ENCODE measurements around the gene SV2B. TPM values are rescaled to one million over a fixed set of nuclear protein-coding genes. Genes with fewer than 3 reads are reported as not detected.

The SV2B gene
- total and polyA plus RNA-seq, 2 donors (not counting 3 experiments of a cell fraction or from before 2014, with no cell fraction given) = not detected

DNA sequence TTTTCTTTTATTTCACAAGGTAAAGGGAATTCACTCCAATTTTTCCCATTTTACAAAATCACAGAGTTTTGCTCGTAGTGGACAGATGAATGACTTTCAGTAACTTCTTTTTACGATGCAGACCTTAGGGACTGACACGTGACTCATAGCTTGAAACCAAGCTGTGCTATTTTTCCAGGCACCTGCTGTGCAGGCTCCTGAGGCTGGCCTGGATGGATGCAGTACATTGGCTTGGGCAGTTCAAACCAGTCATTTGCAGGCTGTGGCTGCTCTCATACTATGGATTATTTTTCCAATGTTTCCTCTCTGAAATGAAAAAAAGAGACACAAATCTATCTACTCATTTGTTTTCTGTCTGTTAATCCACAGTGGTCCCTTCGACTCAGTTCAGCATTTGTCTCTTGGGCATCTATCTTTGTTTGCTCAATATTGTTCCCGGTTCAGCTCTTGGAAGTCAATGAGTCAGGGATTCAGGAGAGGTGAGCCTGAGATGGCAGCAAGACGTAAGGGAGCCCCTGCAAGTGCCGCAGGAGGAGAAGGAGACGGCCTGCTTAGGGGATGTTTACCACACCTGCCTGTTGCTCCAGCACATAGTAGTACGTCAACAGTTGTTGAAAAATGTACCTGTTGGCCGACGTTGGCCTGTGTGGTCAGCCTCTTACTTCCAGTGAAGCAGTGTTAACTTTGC lies 92.8 kb downstream of the SV2B start:
- BruUV-seq (replicated peaks) = no TSS peak
- no peaks in the 10 kb centered on the region for H4K20me1 ChIP-seq (replicated peaks; ENCODE audit: control insufficient read depth, extremely low read depth, insufficient read depth, low read length)
- H3K27me3 ChIP-seq (ENCODE audit: control insufficient read depth in 2 of 2, insufficient read depth in 2 of 2, low read length in 2 of 2) = no peaks in the 10 kb centered on the region
- dilution Hi-C loops (cut with MboI; ENCODE audit: extremely low pct_ligation_motif_present, low sequenced_read_pairs) = no loop called here
- H3K27ac ChIP-seq (ENCODE audit: insufficient read depth, low read depth, low read length) = no peak overlapping the region
- H3K4me1 ChIP-seq (ENCODE audit: control insufficient read depth, extremely low read depth, insufficient read depth, low read length) = no peaks in the 10 kb centered on the region
- H3K36me3 ChIP-seq (ENCODE audit: control insufficient read depth in 2 of 2, extremely low read depth in 1 of 2, insufficient read depth in 2 of 2, low read length in 2 of 2) = no peaks in the 10 kb centered on the region
- intact Hi-C loops (cut with micrococcal nuclease) = no loop called here
- TF ChIP-seq MYC (IDR thresholded peaks at IDR 0.05; ENCODE audit: low read depth, low read length) (no peak), GATA2 (IDR thresholded peaks at IDR 0.05; ENCODE audit: insufficient read depth, insufficient read length, low read depth, low read length) (no peak), POLR2A (IDR thresholded peaks at IDR 0.05; ENCODE audit: low read depth, low read length) (no peak), FOS (IDR thresholded peaks at IDR 0.05; ENCODE audit: borderline replicate concordance, insufficient read depth, low read length) (no peak), POLR2AphosphoS5 (IDR thresholded peaks at IDR 0.05; ENCODE audit: insufficient read depth, low read depth, low read length) (no peak), EZH2 (IDR thresholded peaks at IDR 0.05; ENCODE audit: borderline replicate concordance, low read depth, low read length, severe bottlenecking) (no peak), JUN (IDR thresholded peaks at IDR 0.05; ENCODE audit: borderline replicate concordance, insufficient read depth, insufficient read length, low read depth) (no peak)
- TF ChIP-seq, protein P1, sequence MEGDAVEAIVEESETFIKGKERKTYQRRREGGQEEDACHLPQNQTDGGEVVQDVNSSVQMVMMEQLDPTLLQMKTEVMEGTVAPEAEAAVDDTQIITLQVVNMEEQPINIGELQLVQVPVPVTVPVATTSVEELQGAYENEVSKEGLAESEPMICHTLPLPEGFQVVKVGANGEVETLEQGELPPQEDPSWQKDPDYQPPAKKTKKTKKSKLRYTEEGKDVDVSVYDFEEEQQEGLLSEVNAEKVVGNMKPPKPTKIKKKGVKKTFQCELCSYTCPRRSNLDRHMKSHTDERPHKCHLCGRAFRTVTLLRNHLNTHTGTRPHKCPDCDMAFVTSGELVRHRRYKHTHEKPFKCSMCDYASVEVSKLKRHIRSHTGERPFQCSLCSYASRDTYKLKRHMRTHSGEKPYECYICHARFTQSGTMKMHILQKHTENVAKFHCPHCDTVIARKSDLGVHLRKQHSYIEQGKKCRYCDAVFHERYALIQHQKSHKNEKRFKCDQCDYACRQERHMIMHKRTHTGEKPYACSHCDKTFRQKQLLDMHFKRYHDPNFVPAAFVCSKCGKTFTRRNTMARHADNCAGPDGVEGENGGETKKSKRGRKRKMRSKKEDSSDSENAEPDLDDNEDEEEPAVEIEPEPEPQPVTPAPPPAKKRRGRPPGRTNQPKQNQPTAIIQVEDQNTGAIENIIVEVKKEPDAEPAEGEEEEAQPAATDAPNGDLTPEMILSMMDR (IDR thresholded peaks at IDR 0.05; ENCODE audit: extremely low read depth in 1 of 2, insufficient read depth in 1 of 2, low read depth in 1 of 2, low read length in 2 of 2) = no peak
- TF ChIP-seq, protein P2, sequence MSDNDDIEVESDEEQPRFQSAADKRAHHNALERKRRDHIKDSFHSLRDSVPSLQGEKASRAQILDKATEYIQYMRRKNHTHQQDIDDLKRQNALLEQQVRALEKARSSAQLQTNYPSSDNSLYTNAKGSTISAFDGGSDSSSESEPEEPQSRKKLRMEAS (IDR thresholded peaks at IDR 0.05; ENCODE audit: insufficient read depth, insufficient read length) = no peak
- no peak overlapping the region for H2AFZ ChIP-seq (ENCODE audit: low read depth, low read length)
- no peak overlapping the region for H3K4me2 ChIP-seq (ENCODE audit: insufficient read depth, low read length)
- no peaks in the 10 kb centered on the region for H3K9me3 ChIP-seq (replicated peaks; ENCODE audit: control insufficient read depth, insufficient read depth, low read length)
- ChIA-PET CTCF (no interaction called here), POLR2A (no interaction called here)
- H3K9ac ChIP-seq (replicated peaks; ENCODE audit: extremely low read depth, insufficient read depth, low read length) = no peak overlapping the region
- DNase-seq (ENCODE audit: low read depth, low spot score) = no peak
- no peak overlapping the region for H3K4me3 ChIP-seq (replicated peaks in 1 of 3; ENCODE audit: insufficient read depth in 1 of 3, low read depth in 1 of 3, low read length in 3 of 3)
- H3K9me1 ChIP-seq (replicated peaks; ENCODE audit: control insufficient read depth, extremely low read depth, insufficient read depth, low read length) = no peaks in the 10 kb centered on the region
- H3K79me2 ChIP-seq (ENCODE audit: control insufficient read depth, insufficient read depth, low read length) = no peaks in the 10 kb centered on the region
- FAIRE-seq = no peak
